Stomach (tissue), 4 donors: ENCODE data around the gene RAB3C.

ENCODE experiments used
- CTCF ChIP-seq, 7 experiments: fragments of 450-650 bp in 4 of 7; fragments of 200-600 bp in 3 of 7; sonication (generic) in 3 of 7; IDR thresholded peaks; one replicate each; pipeline ENCODE4 v1.5.1; 2016 to 2019; ENCODE audit warnings: antibody characterized with exemption in 7 of 7, control low read depth in 2 of 7, mild to moderate bottlenecking in 1 of 7
- EP300 ChIP-seq: sonication (generic); formaldehyde crosslinking; IDR thresholded peaks from one replicate; pipeline ENCODE4 v1.6.1; 2017; ENCODE audit warnings: antibody characterized with exemption
- POLR2A ChIP-seq, 4 donors: fragments of 450-650 bp; IDR thresholded peaks; one replicate each; pipeline ENCODE4 v1.6.1; 2016; ENCODE audit warnings: antibody characterized with exemption in 4 of 4, control low read depth in 2 of 4, mild to moderate bottlenecking in 1 of 4, moderate library complexity in 1 of 4

GRCh38 chr5:58677650-58678049, 94.8 kb downstream of the RAB3C start:
- TF ChIP-seq CTCF (IDR thresholded peaks at IDR 0.05) (no peak), POLR2A (IDR thresholded peaks at IDR 0.05) (no peak), EP300 (no peak)
